GM10266 (cell line): Measurements from ENCODE around the gene CDR2L.

Experiments
- DNase-seq: peaks from one replicate; pipeline ENCODE4 v3.0.0; 2012; ENCODE audit errors: extremely low spot score
- TF ChIP-seq, protein P1 (sequence below): IDR thresholded peaks from 2 replicates; pipeline ENCODE4 v1.5.1; 2012; ENCODE audit warnings: mild to moderate bottlenecking, low read depth; ENCODE audit not compliant: control insufficient read depth, insufficient read depth; ENCODE audit errors: missing control alignments

Gene CDR2L

DNA sequence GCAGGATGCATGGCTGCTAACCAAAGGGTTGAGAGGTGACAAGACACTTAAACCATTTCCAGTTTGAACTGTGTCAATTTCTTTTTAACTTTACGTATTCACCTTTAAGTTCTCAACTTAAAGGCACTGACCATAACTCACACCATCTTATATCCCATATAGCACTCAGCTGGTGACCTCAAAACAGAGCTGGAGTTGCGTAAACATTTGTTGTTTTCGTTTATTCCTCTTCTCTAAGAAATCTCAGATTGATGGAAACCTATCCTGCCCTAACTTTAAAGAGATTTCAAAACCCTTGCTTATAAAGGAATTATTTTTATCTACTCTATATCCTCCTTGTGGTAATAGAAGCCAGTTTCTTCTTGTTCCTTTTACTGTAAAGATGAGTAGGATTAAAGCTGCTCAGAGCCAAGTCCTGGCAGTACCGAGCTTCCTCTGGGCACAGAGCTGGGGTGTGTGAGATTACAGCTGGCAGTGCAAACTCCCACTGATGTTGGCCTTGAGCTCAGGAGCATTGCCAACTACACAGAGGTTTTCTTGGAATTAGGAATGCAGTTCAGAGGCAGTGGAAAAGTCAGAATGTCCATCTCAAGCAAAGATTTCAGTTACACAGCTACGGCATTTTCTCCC, 60.9 kb downstream of the CDR2L start:
- TF ChIP-seq, protein P1, sequence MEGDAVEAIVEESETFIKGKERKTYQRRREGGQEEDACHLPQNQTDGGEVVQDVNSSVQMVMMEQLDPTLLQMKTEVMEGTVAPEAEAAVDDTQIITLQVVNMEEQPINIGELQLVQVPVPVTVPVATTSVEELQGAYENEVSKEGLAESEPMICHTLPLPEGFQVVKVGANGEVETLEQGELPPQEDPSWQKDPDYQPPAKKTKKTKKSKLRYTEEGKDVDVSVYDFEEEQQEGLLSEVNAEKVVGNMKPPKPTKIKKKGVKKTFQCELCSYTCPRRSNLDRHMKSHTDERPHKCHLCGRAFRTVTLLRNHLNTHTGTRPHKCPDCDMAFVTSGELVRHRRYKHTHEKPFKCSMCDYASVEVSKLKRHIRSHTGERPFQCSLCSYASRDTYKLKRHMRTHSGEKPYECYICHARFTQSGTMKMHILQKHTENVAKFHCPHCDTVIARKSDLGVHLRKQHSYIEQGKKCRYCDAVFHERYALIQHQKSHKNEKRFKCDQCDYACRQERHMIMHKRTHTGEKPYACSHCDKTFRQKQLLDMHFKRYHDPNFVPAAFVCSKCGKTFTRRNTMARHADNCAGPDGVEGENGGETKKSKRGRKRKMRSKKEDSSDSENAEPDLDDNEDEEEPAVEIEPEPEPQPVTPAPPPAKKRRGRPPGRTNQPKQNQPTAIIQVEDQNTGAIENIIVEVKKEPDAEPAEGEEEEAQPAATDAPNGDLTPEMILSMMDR = no peak
- no peak for DNase-seq

- DNase-seq = no peak
- TF ChIP-seq, protein P1 = no peak
Observed at GRCh38 chr17:75049057-75049456, 61.6 kb downstream of the CDR2L start.

DNA sequence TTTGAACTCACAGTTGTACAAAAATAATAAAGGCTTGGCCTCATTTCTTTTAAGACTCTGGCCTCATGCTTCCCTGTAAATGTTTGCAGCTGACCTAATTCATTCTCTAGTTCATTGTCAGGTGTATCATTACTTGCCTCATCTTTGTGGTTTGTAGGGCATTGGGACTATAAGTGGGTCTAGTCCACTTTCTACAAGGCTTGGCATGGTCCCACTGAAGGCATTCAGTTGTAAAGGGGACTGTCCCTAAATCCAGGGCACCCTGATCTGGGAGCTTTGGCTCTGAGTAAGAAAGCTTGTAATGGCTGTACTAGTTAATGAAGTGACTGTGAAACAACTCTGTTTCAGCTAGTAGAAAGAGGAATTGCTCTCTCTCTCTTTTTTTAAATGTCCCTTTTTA, 62.3 kb downstream of the CDR2L start:
- TF ChIP-seq, protein P1 = no peak

GRCh38 chr17:75051941-75052340, 64.5 kb downstream of the CDR2L start:
- DNase-seq = no peak
- TF ChIP-seq, protein P1 = no peak

More for the DNA sequence above, 62.3 kb downstream of the CDR2L start:
- no peak for DNase-seq
